SH-SY5Y (cell line): Measurements from ENCODE around the gene LRRC57.

Experiments used
- GATA2 ChIP-seq: IDR thresholded peaks from 2 replicates; pipeline ENCODE4 v1.6.1; 2011; ENCODE audit warnings: mild to moderate bottlenecking, low read depth, low read length
- GATA3 ChIP-seq: IDR thresholded peaks from 2 replicates; pipeline ENCODE4 v1.6.1; 2011; ENCODE audit warnings: low read depth, mild to moderate bottlenecking, low read length, moderate library complexity

- TF ChIP-seq GATA3 (no peak), GATA2 (no peak)
Observed at GRCh38 chr15:42490291-42490670, 58.3 kb downstream of the LRRC57 start.
